Hematopoietic multipotent progenitor cell (in vitro differentiated cells): ENCODE results near the gene TBL1XR1. TPM values are rescaled to one million over a fixed set of nuclear protein-coding genes. Genes with fewer than 3 reads are reported as not detected.
A peak's percentile ranks its signal among the peaks of the same experiment; 100 is the strongest.

Experiments used
- DNase-seq, 3 donors: peaks; one replicate each; pipeline ENCODE4 v3.0.0-alpha.2; 2011 to 2015; ENCODE audit warnings: low read depth in 2 of 3, low spot score in 2 of 3
- total RNA-seq: library from RNA; depleted of rRNA; stranded (reverse); fragments of >200 nt; gene quantifications from one replicate; pipeline ENCODE4 v1.2.3, GENCODE V29; 2012

Gene TBL1XR1
- total RNA-seq, 1 donor, result 81.6 TPM

DNA sequence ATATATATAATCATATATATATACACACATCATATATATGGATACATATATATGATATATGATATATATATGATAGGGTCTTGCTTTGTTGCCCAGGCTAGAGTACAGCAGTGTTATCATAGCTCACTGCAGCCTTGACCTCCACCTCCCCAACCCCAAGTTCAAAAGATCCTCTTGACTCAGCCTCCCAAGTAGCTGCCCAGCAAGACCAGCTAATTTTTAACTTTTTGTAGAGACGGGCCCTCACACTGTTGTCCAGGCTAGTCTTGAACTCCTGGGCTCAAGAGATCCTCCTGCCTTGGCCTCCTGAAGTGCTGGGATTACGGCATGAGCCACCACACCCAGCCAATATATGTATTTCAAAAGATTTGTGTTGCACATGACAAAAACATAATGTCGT lies 83.0 kb downstream of the TBL1XR1 start:
- DNase-seq, result no peak

DNA sequence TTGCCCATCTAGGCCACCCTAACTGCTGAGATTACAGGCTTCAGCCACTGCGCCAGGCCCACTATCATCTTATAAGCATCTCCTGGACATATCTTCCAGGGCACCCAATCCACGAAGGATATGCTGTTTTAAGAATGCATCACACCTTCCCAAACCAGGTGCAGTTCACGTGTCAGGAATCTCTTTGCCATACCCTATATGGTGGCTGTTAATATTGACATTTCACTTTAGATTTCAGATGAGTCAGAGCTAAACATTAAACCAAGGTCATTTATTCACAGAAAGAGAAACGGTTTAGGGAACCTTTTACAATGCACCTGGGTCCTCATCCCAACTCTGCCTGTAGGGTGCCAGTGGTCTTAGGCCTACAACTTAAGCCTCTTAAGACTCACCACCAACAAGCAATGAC lies 85.7 kb downstream of the TBL1XR1 start:
- DNase-seq, result no peak

DNA sequence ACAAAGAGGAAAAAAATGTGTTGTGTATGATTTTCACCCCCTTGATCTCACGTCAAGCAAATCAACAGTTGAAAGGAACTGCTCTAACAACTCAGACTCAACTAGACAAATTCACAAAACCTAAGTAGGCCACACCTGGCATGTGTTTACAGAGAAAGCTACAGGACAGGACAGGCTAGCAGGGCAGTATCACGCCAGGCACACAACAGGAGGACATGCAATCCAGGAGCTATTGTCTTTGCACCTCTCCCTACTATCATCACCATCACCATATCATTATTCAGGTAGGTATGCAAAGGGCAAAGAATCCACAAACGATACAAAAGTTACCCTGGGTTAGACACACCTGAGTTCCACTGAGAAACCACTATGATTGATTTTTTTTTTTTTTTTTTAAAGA lies 86.4 kb downstream of the TBL1XR1 start:
- DNase-seq, result no peak

DNA sequence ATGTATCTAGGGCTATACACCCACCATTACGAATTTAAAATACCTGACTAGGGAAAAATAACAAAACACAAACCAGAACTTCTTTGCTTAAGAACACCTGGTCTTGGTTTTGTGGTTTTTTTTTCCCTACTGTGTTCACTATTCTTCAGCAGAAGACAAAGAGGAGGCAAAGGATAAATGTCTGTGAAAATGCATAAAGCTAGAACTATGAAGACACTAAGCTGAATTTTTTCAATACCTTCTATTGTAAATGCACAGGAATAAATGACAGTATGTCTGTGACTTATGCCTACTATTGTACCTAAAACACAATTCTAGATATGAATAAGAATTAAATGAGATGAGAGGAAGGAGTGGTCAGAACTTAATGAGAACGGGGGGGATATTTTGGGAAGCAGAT lies 86.9 kb downstream of the TBL1XR1 start:
- no peak for DNase-seq

GRCh38 chr3:177109688-177110330 lies 87.5 kb downstream of the TBL1XR1 start:
- DNase-seq, result peak in 2 of 3 donors; percentile 7 to 10

- no peak for DNase-seq
Observed at GRCh38 chr3:177108648-177109047, 88.6 kb downstream of the TBL1XR1 start.

GRCh38 chr3:177107461-177108239 lies 89.6 kb downstream of the TBL1XR1 start:
- DNase-seq, result no peak

DNA sequence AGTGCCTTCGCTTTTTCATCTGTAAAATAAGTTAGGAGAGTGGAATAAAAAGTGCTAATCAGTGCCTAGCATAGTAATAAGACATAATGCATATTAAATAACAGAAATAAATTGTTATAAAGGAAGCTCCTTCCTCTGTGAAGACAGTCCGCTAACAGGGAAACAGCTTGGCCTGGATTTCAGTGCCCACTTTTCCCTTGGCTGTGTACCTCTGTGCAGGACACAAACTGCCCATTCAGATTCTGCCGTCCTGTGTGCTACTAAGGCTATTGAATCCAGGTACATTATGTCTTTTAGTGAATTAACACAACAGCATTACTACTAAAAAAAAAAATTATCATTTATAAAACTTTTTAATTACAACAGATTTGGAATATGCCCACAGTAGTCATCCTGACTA lies 90.7 kb downstream of the TBL1XR1 start:
- no peak for DNase-seq

DNA sequence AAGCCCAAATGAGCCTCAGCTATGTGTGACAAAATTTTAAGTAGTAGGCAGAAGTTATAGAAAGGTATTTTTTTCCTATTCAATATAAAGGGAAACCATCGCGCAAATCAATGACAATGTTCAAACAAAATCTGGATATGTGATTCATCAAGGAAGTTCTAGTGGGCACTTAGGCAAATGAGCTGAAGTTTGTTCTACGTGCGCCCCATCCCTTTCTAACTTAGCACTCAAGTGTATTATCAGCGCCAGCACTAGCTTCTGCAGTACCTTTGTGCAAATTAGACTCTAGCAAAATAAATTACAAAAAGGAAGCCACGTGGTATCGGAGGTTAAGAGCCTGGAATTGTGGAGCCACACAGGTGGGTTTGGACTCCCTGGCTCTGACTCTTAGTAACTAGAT lies 91.1 kb downstream of the TBL1XR1 start:
- no peak for DNase-seq

DNA sequence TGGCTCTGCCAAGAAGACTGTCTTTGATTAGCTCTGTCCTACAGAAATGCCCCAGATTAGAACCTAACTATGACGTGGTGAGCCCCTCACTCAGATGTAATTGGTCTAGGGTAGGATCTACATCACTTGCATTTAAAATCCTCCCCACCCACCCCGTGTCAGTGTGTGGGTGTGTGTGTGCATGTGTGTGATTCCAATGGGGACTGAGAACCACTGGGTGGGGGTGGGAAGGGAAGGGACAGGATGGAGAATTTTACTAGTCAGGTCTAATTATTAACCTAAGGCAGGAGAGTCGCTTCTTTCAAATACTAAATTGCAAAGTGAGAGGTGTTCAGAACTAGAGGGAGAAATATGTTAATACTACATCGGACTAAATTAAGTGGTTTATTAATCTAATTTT lies 91.7 kb downstream of the TBL1XR1 start:
- no peak for DNase-seq

DNA sequence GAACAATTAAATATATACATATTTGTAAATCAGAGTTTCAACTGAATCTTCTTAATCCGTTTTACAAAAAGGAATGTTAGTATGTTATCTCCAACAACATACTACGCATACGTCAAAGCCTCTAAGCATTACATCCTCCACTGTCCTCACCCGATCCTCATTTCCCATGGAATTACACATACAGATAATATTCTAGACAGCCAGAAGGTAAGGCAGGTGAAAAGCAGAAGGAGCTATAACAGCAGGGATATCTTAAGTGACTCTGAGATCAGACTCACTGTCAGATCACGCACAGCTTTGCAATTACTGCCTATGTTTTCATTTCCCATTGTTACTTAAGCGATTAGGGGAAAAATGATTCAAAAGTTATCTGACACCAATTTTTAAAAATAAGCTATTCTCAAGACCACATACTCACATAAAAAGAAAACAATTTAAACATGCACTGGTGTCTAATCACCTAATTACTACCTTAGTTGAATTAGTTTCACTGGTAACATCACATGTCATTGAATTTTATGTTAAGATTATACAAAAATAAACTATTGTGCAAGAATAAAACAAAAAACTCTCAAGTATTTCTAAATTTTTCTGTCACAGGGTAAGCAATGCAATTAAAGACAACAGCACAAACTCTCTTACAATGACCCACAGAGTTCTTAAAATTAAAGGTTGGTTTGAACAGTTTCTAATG lies 92.8 kb downstream of the TBL1XR1 start:
- DNase-seq, result no peak

- DNase-seq, result no peak
Observed at GRCh38 chr3:177102553-177102952, 94.7 kb downstream of the TBL1XR1 start.

GRCh38 chr3:177098551-177098950 lies 98.7 kb downstream of the TBL1XR1 start:
- no peak for DNase-seq

- DNase-seq, result no peak
Observed at GRCh38 chr3:177096615-177097014, 100.7 kb downstream of the TBL1XR1 start.

DNA sequence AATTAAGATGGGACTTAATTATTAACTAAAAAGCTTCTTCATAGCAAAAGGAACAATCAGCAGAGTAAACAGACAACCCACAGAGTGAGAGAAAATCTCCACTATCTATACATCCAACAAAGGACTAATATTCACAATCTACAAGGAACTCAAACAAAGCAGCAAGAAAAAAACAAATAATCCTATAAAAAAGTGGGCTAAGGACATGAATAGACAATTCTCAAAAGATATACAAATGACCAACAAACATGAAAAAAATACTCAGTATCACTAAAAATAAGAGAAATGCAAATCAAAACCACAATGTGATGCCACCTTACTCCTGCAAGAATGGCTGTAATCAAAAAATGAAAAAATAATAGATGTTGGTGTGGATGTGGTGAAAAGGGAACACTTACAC lies 103.3 kb downstream of the TBL1XR1 start:
- no peak for DNase-seq

DNA sequence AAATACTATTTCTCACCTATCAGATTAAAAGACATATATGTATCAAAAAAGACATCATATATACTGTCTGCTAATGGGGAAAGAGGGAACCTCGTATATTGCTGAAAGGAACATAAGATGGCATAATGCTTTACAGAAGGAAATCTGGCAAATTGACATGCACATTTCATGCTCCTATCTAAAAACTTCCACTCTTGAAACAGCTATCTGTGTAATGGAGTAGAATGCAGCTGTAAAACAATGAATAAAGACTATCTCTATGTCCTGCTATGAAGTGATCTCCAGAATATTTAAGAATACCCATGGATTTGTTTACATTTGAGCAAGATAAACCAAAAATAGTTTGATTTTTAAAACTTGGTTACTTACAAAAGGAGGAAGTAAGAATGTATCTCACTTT lies 107.4 kb downstream of the TBL1XR1 start:
- DNase-seq, result no peak

DNA sequence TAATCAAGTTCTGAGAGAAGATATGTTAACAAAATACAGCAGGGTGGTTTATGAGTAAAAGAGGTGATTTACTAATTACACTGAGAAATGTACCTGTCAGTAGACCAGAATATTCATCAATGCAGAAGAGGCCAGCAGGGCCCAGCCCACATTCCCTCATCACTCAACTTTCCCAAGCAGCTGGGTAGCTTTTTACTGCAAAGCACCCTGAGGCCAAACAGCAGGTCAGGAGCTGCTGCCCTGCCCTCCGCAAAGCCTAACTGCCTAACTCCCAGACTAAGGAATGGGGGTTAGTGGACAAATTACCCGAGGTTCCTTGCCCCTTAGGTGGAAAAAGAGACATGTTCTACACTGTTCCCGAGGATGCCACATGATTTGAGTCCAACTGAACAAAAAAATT lies 108.2 kb downstream of the TBL1XR1 start:
- DNase-seq, result no peak

GRCh38 chr3:177085794-177086193 lies 111.5 kb downstream of the TBL1XR1 start:
- no peak for DNase-seq

DNA sequence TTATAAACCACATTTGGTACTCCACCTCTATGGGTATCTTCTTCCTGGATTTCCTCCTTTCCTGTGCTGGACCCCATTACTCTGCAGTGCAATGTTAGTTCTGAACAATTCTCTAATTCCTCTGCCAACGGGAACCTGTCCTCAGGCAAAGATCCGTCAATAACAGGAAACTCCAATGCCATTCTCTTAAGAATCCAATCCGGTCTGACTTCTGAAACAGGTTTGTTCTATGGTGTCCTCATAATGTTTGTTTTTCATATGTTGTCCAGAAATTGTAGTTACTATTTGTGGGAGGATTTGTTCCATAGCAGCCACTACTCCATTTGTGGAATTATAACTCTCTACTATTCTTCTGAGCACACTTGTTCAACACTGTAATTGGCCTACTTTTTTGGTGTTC lies 112.7 kb downstream of the TBL1XR1 start:
- no peak for DNase-seq

DNA sequence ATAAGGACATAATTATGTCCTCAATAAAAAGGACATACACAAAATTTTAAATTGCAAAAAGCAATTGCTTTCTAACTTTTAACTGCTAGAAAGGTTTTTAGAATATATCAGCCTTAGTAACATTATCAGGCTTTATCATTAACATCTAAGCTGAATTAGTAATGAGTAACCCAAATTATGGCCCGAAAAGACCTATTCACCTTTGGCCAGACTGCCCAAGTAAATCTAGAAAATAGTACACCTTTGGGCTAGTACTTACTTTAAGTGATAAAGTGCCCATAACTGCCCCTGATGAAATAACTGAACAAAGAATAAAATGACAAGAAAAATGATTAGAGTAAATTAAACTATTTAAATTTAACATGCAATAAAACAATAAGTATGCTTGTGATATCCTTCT lies 117.2 kb downstream of the TBL1XR1 start:
- DNase-seq, result no peak

- DNase-seq, result no peak
Observed at GRCh38 chr3:177079684-177080083, 117.6 kb downstream of the TBL1XR1 start.
